ENCODE results near the gene CPM. TPM values are rescaled to one million over a fixed set of nuclear protein-coding genes. Genes with fewer than 3 reads are reported as not detected.

The CPM gene
- total and polyA plus RNA-seq, 9 donors = 21.3 to 64.6 (median 37.9) TPM

GRCh38 chr12:68856510-68856909, 76.5 kb downstream of the CPM start:
- Histone ChIP-seq H3K9me3 (no peaks in the 10 kb centered on the region), H3K27ac (no peak overlapping the region), H3K4me1 (ENCODE audit: insufficient read depth) (no peaks in the 10 kb centered on the region), H3K4me3 (no peak overlapping the region), H3K36me3 (no peaks in the 10 kb centered on the region), H3K27me3 (no peaks in the 10 kb centered on the region)
- TF ChIP-seq CTCF (IDR thresholded peaks at IDR 0.05) (no peak), POLR2A (IDR thresholded peaks at IDR 0.05) (no peak), EP300 (IDR thresholded peaks at IDR 0.05) (no peak)
- no peak for DNase-seq
- intact Hi-C loops (cut with DNase I) = no loop called here
- 77 to 89% (median 79%) methylated on average over 3 of the region's 3 CpGs for WGBS, 3 donors

GRCh38 chr12:68855771-68856170, 77.2 kb downstream of the CPM start:
- H3K27me3 ChIP-seq = no peaks in the 10 kb centered on the region
- no peak for DNase-seq
- WGBS, 3 donors = 96 to 97% (median 96%) methylated on average over 8 of the region's 8 CpGs
- no peak overlapping the region for H3K27ac ChIP-seq
- no peaks in the 10 kb centered on the region for H3K36me3 ChIP-seq
- H3K4me1 ChIP-seq (ENCODE audit: insufficient read depth) = no peaks in the 10 kb centered on the region
- intact Hi-C loops (cut with DNase I) = no loop called here
- H3K4me3 ChIP-seq = no peak overlapping the region
- TF ChIP-seq POLR2A (IDR thresholded peaks at IDR 0.05) (no peak), EP300 (IDR thresholded peaks at IDR 0.05) (no peak), CTCF (IDR thresholded peaks at IDR 0.05) (no peak)
- no peaks in the 10 kb centered on the region for H3K9me3 ChIP-seq

- no peak for DNase-seq
- intact Hi-C loops (cut with DNase I) = no loop called here
- 84 to 90% (median 87%) methylated on average over 3 of the region's 3 CpGs for WGBS, 3 donors
- Histone ChIP-seq H3K27ac (no peak overlapping the region), H3K36me3 (no peaks in the 10 kb centered on the region), H3K4me3 (no peak overlapping the region), H3K9me3 (no peaks in the 10 kb centered on the region), H3K4me1 (ENCODE audit: insufficient read depth) (no peaks in the 10 kb centered on the region), H3K27me3 (no peaks in the 10 kb centered on the region)
- TF ChIP-seq POLR2A (IDR thresholded peaks at IDR 0.05) (no peak), EP300 (IDR thresholded peaks at IDR 0.05) (no peak), CTCF (IDR thresholded peaks at IDR 0.05) (no peak)
Measured at GRCh38 chr12:68855111-68855510, 77.9 kb downstream of the CPM start.

- no peaks in the 10 kb centered on the region for H3K9me3 ChIP-seq
- no peaks in the 10 kb centered on the region for H3K27me3 ChIP-seq
- H3K36me3 ChIP-seq = no peaks in the 10 kb centered on the region
- 93 to 95% (median 93%) methylated on average over 3 of the region's 3 CpGs for WGBS, 3 donors
- no peaks in the 10 kb centered on the region for H3K4me1 ChIP-seq (ENCODE audit: insufficient read depth)
- intact Hi-C loops (cut with DNase I) = no loop called here
- no peak overlapping the region for H3K27ac ChIP-seq
- no peak overlapping the region for H3K4me3 ChIP-seq
- DNase-seq = no peak
- no peak for TF ChIP-seq CTCF (IDR thresholded peaks at IDR 0.05)
- TF ChIP-seq EP300 (IDR thresholded peaks at IDR 0.05) = no peak
- TF ChIP-seq POLR2A (IDR thresholded peaks at IDR 0.05) = no peak
Measured at GRCh38 chr12:68854554-68854953, 78.4 kb downstream of the CPM start.

DNA sequence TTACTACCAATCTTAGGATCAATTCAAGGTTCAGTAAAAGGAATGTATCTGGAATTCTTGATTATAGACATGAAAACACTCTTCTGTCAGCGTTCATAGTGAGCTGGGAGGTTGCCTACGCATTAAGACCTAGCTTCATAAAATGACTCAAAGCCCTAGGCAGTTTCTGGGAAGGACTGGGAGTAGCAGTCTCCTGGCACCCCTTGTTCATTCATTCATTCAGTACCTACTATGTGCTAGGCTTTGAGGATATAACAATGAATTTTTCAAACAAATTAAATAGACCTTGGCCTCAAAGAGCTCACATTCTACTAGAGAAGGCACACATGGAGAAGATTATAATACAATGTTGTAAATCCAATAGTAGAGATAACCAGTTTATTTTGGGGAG, 78.9 kb downstream of the CPM start:
- no peak for TF ChIP-seq EP300 (IDR thresholded peaks at IDR 0.05)
- TF ChIP-seq POLR2A (IDR thresholded peaks at IDR 0.05) = no peak
- no peak for TF ChIP-seq CTCF (IDR thresholded peaks at IDR 0.05)
- WGBS, 3 donors = 87 to 92% (median 89%) methylated on average over 2 of the region's 2 CpGs
- intact Hi-C loops (cut with DNase I) = no loop called here
- no peaks in the 10 kb centered on the region for H3K27me3 ChIP-seq
- H3K9me3 ChIP-seq = no peaks in the 10 kb centered on the region
- no peak overlapping the region for H3K27ac ChIP-seq
- no peak for DNase-seq
- H3K4me3 ChIP-seq = no peak overlapping the region
- H3K36me3 ChIP-seq = no peaks in the 10 kb centered on the region
- H3K4me1 ChIP-seq (ENCODE audit: insufficient read depth) = no peaks in the 10 kb centered on the region
